ENCODE results near the gene OR7G2.

The OR7G2 gene

GRCh38 chr19:9144920-9145319 lies 37.6 kb upstream of the OR7G2 start:
- TF ChIP-seq, protein P1, sequence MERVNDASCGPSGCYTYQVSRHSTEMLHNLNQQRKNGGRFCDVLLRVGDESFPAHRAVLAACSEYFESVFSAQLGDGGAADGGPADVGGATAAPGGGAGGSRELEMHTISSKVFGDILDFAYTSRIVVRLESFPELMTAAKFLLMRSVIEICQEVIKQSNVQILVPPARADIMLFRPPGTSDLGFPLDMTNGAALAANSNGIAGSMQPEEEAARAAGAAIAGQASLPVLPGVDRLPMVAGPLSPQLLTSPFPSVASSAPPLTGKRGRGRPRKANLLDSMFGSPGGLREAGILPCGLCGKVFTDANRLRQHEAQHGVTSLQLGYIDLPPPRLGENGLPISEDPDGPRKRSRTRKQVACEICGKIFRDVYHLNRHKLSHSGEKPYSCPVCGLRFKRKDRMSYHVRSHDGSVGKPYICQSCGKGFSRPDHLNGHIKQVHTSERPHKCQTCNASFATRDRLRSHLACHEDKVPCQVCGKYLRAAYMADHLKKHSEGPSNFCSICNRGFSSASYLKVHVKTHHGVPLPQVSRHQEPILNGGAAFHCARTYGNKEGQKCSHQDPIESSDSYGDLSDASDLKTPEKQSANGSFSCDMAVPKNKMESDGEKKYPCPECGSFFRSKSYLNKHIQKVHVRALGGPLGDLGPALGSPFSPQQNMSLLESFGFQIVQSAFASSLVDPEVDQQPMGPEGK (CRISPR knock-in tag; IDR thresholded peaks at IDR 0.05; ENCODE audit: borderline replicate concordance), result no peak
- TF ChIP-seq ZFP3 (CRISPR knock-in tag; IDR thresholded peaks at IDR 0.05), result no peak
- TF ChIP-seq, protein P2, sequence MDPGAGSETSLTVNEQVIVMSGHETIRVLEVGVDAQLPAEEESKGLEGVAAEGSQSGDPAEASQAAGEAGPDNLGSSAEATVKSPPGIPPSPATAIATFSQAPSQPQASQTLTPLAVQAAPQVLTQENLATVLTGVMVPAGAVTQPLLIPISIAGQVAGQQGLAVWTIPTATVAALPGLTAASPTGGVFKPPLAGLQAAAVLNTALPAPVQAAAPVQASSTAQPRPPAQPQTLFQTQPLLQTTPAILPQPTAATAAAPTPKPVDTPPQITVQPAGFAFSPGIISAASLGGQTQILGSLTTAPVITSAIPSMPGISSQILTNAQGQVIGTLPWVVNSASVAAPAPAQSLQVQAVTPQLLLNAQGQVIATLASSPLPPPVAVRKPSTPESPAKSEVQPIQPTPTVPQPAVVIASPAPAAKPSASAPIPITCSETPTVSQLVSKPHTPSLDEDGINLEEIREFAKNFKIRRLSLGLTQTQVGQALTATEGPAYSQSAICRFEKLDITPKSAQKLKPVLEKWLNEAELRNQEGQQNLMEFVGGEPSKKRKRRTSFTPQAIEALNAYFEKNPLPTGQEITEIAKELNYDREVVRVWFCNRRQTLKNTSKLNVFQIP (CRISPR knock-in tag; IDR thresholded peaks at IDR 0.05; ENCODE audit: borderline replicate concordance, low read depth), result no peak
- TF ChIP-seq CSDC2 (CRISPR knock-in tag; IDR thresholded peaks at IDR 0.05), result no peak
- no peak for TF ChIP-seq ISL1 (CRISPR knock-in tag; IDR thresholded peaks at IDR 0.05)
- TF ChIP-seq RARB (CRISPR knock-in tag; IDR thresholded peaks at IDR 0.05), result no peak
- TF ChIP-seq TOX (CRISPR knock-in tag; IDR thresholded peaks at IDR 0.05; ENCODE audit: borderline replicate concordance), result no peak
- no peak for TF ChIP-seq ESRRG (CRISPR knock-in tag; IDR thresholded peaks at IDR 0.05)

GRCh38 chr19:9140159-9140874 lies 33.0 kb upstream of the OR7G2 start, which contains the start of gene ZNF317:
Gene ZNF317, plus strand, starts transcription at chr19:9140397. Its CDS starts 15,620 bp downstream, at chr19:9156017.
- TF ChIP-seq TSHZ2 (CRISPR knock-in tag; IDR thresholded peaks at IDR 0.05), result 0 out of 2 replicates have a peak, but pooled peaks have one; percentile 40
- TF ChIP-seq, protein P2 (CRISPR knock-in tag; IDR thresholded peaks at IDR 0.05; ENCODE audit: borderline replicate concordance, low read depth), result no peak
- peak; percentile 97 for ATAC-seq

More at GRCh38 chr19:9144920-9145319, 37.6 kb upstream of the OR7G2 start:
- no peak for ATAC-seq

GRCh38 chr19:9139609-9140158 lies 32.4 kb upstream of the OR7G2 start:
- TF ChIP-seq ZC3H10 (CRISPR knock-in tag; IDR thresholded peaks at IDR 0.05), result no peak
- TF ChIP-seq, protein P3, sequence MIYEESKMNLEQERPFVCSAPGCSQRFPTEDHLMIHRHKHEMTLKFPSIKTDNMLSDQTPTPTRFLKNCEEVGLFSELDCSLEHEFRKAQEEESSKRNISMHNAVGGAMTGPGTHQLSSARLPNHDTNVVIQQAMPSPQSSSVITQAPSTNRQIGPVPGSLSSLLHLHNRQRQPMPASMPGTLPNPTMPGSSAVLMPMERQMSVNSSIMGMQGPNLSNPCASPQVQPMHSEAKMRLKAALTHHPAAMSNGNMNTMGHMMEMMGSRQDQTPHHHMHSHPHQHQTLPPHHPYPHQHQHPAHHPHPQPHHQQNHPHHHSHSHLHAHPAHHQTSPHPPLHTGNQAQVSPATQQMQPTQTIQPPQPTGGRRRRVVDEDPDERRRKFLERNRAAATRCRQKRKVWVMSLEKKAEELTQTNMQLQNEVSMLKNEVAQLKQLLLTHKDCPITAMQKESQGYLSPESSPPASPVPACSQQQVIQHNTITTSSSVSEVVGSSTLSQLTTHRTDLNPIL (CRISPR knock-in tag; IDR thresholded peaks at IDR 0.05; ENCODE audit: low read depth), result peak; percentile 6; the same call in 1 of the 2 replicates
- ATAC-seq, result peak; percentile 18

DNA sequence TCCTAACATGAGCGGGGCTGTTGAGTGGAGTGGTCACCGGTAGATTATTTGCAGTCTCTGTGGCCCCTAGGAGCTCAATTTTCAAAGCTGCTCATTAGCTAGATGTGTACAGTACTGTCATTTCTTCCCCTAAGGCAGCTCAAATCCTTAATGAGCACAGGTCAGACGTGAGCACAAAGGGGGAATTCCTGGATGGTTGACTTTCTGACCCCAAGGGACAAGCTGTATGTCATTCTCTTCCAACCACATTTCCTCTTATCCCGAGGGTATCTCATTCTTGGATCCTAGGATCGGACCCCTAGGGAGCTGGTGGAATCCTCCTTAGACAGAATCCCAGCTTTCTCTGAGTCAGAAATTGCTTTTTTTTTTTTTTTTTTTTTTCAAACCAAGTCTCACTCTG lies 25.1 kb upstream of the OR7G2 start:
- no peak for ATAC-seq
- TF ChIP-seq ZFP3 (CRISPR knock-in tag; IDR thresholded peaks at IDR 0.05) (no peak), ZNF8 (CRISPR knock-in tag; IDR thresholded peaks at IDR 0.05) (no peak), ZFP30 (CRISPR knock-in tag; IDR thresholded peaks at IDR 0.05) (no peak), CSDC2 (CRISPR knock-in tag; IDR thresholded peaks at IDR 0.05) (no peak), SNAI2 (CRISPR knock-in tag; IDR thresholded peaks at IDR 0.05) (no peak), GLIS3 (CRISPR knock-in tag; IDR thresholded peaks at IDR 0.05) (no peak), ESRRG (CRISPR knock-in tag; IDR thresholded peaks at IDR 0.05) (no peak)

DNA sequence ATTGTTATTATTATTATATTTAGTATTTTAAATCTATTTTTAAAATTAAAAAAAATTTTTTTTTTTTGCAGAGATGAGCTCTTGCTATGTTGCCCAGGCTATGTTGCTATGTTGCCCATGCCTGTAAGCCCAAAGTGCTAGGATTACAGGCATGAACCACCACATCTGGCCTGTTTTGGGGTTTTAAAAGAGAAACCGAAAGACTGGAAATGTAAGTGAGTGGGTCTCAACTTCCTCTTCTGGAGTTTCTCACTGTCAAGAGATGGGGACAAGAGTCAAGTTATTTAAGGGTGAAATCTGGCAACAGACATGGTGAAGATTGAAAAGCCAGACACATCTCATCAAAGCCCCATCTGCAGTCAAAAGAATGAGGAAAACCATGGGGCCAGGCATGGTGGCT lies 23.7 kb upstream of the OR7G2 start:
- ATAC-seq, result no peak
- TF ChIP-seq ZFP3 (CRISPR knock-in tag; IDR thresholded peaks at IDR 0.05), result no peak
- no peak for TF ChIP-seq ISL1 (CRISPR knock-in tag; IDR thresholded peaks at IDR 0.05)
- no peak for TF ChIP-seq TCF4 (CRISPR knock-in tag; IDR thresholded peaks at IDR 0.05; ENCODE audit: borderline replicate concordance)
- TF ChIP-seq PPARA (CRISPR knock-in tag; IDR thresholded peaks at IDR 0.05; ENCODE audit: borderline replicate concordance), result no peak
- TF ChIP-seq ZC3H10 (CRISPR knock-in tag; IDR thresholded peaks at IDR 0.05), result no peak
- TF ChIP-seq GLIS3 (CRISPR knock-in tag; IDR thresholded peaks at IDR 0.05), result no peak
